Trophoblast cell (in vitro differentiated cells and primary cell): Measurements from ENCODE around the gene ATP9B.

Experiments used
- DNase-seq, 2 donors: peaks; one replicate each; pipeline ENCODE4 v3.0.0-alpha.2; 2016
- H2AFZ ChIP-seq: 2 replicates; pipeline ENCODE4 v1.6.1; 2013; ENCODE audit warnings: low read length, moderate library complexity, mild to moderate bottlenecking; ENCODE audit not compliant: insufficient read depth, poor library complexity
- H2AK5ac ChIP-seq: 2 replicates; pipeline ENCODE4 v1.6.1; 2013; ENCODE audit warnings: mild to moderate bottlenecking, low read length
- H2BK120ac ChIP-seq: 2 replicates; pipeline ENCODE4 v1.6.1; 2013; ENCODE audit warnings: low read length, mild to moderate bottlenecking, moderate library complexity; ENCODE audit not compliant: insufficient read depth, poor library complexity
- H2BK12ac ChIP-seq: 2 replicates; pipeline ENCODE4 v1.6.1; 2013; ENCODE audit warnings: mild to moderate bottlenecking, low read length, moderate library complexity
- H2BK5ac ChIP-seq: 2 replicates; pipeline ENCODE4 v1.6.1; 2013; ENCODE audit warnings: low read length, low read depth, moderate library complexity, mild to moderate bottlenecking; ENCODE audit not compliant: poor library complexity
- H3K14ac ChIP-seq: 2 replicates; pipeline ENCODE4 v1.6.1; 2013; ENCODE audit warnings: mild to moderate bottlenecking, low read length
- H3K18ac ChIP-seq: 2 replicates; pipeline ENCODE4 v1.6.1; 2013; ENCODE audit warnings: mild to moderate bottlenecking, low read length
- H3K23ac ChIP-seq: 2 replicates; pipeline ENCODE4 v1.6.1; 2013; ENCODE audit warnings: low read length
- H3K27ac ChIP-seq: 2 replicates; pipeline ENCODE4 v1.5.1; 2013; ENCODE audit warnings: low read depth, mild to moderate bottlenecking, inconsistent platforms, low read length, moderate library complexity
- H3K27me3 ChIP-seq: 2 replicates; pipeline ENCODE4 v1.6.1; 2013; ENCODE audit warnings: inconsistent platforms, mild to moderate bottlenecking, low read length, moderate library complexity; ENCODE audit not compliant: insufficient read depth
- H3K36me3 ChIP-seq, 2 experiments: 1 replicate in 1 of 2; 2 replicates in 1 of 2; pipeline ENCODE4 v1.6.1; 2013; ENCODE audit warnings: low read length in 2 of 2, mild to moderate bottlenecking in 2 of 2, moderate library complexity in 1 of 2; ENCODE audit not compliant: insufficient read depth in 2 of 2, control insufficient read depth in 1 of 2
- H3K4ac ChIP-seq: 2 replicates; pipeline ENCODE4 v1.6.1; 2013; ENCODE audit warnings: low read depth, mild to moderate bottlenecking, low read length, moderate library complexity
- H3K4me1 ChIP-seq, 2 experiments: 1 replicate in 1 of 2; 2 replicates in 1 of 2; pipeline ENCODE4 v1.6.1; 2013; ENCODE audit warnings: low read length in 2 of 2, mild to moderate bottlenecking in 2 of 2, moderate library complexity in 1 of 2; ENCODE audit not compliant: insufficient read depth in 2 of 2, control insufficient read depth in 1 of 2
- H3K4me2 ChIP-seq: 2 replicates; pipeline ENCODE4 v1.6.1; 2013; ENCODE audit warnings: inconsistent platforms, mild to moderate bottlenecking, low read length, moderate library complexity
- H3K4me3 ChIP-seq: 2 replicates; pipeline ENCODE4 v1.5.1; 2013; ENCODE audit warnings: mild to moderate bottlenecking, low read depth, low read length, inconsistent platforms
- H3K79me1 ChIP-seq: one replicate; pipeline ENCODE4 v1.6.1; 2013; ENCODE audit warnings: low read length
- H3K79me2 ChIP-seq: 2 replicates; pipeline ENCODE4 v1.6.1; 2013; ENCODE audit warnings: low read length, mild to moderate bottlenecking; ENCODE audit not compliant: control insufficient read depth, insufficient read depth, poor library complexity
- H3K9ac ChIP-seq: 2 replicates; pipeline ENCODE4 v1.6.1; 2013; ENCODE audit warnings: mild to moderate bottlenecking, low read length
- H3K9me3 ChIP-seq: 2 replicates; pipeline ENCODE4 v1.6.1; 2013; ENCODE audit warnings: low read depth, mild to moderate bottlenecking, control low read depth, inconsistent platforms, low read length; ENCODE audit not compliant: insufficient read depth
- H4K12ac ChIP-seq: 2 replicates; pipeline ENCODE4 v1.6.1; 2013; ENCODE audit warnings: low read depth, mild to moderate bottlenecking, low read length, moderate library complexity
- H4K8ac ChIP-seq: 2 replicates; pipeline ENCODE4 v1.6.1; 2013; ENCODE audit warnings: low read depth, mild to moderate bottlenecking, low read length, moderate library complexity
- H4K91ac ChIP-seq: one replicate; pipeline ENCODE4 v1.6.1; 2013; ENCODE audit warnings: low read depth, mild to moderate bottlenecking, low read length, moderate library complexity
- WGBS: extraction: QIAGEN DNeasy Blood & Tissue Kit; methylation state at CpG from one replicate; pipeline ENCODE4 v1.1.7; 2013; ENCODE audit warnings: missing lambda C conversion rate; ENCODE audit not compliant: insufficient read length, insufficient coverage; ENCODE audit errors: extremely low coverage; 5-methylcytosine and 5-hydroxymethylcytosine counted together

Gene ATP9B

GRCh38 chr18:79294235-79294634 is 225.0 kb downstream of the ATP9B start:
- Histone ChIP-seq H2BK5ac (no peak overlapping the region), H3K27me3 (no peaks in the 10 kb centered on the region), H2BK120ac (no peak overlapping the region), H3K14ac (no peak overlapping the region), H3K9me3 (no peaks in the 10 kb centered on the region), H3K79me1 (no peaks in the 10 kb centered on the region), H2BK12ac (no peak overlapping the region), H3K27ac (no peak overlapping the region), H2AFZ (no peak overlapping the region), H2AK5ac (no peak overlapping the region), H4K91ac (no peak overlapping the region), H3K36me3 (peaks cover 0 to 3% of the 10 kb centered on the region in 2 experiments), H3K23ac (no peak overlapping the region), H3K79me2 (no peaks in the 10 kb centered on the region), H4K12ac (no peak overlapping the region), H3K9ac (no peak overlapping the region), H3K4me3 (no peak overlapping the region), H4K8ac (no peak overlapping the region), H3K4ac (no peak overlapping the region), H3K4me2 (no peak overlapping the region), H3K4me1 (no peaks in the 10 kb centered on the region), H3K18ac (no peak overlapping the region)
- no peak for DNase-seq
- no CpG with 5 or more reads among the region's 10 CpGs for WGBS

- WGBS, result no CpG with 5 or more reads among the region's 2 CpGs
- Histone ChIP-seq H2BK120ac (no peak overlapping the region), H3K4me2 (no peak overlapping the region)
Measured at GRCh38 chr18:79299272-79299671, 230.1 kb downstream of the ATP9B start.

GRCh38 chr18:79299711-79300110 is 230.5 kb downstream of the ATP9B start:
- DNase-seq, result no peak
- no peaks in the 10 kb centered on the region for H3K79me1 ChIP-seq
- no peak overlapping the region for H2AK5ac ChIP-seq
- WGBS, result no CpG with 5 or more reads among the region's 8 CpGs
- H2AFZ ChIP-seq, result no peak overlapping the region
- H3K27me3 ChIP-seq, result no peaks in the 10 kb centered on the region
- no peak overlapping the region for H4K12ac ChIP-seq
- no peak overlapping the region for H3K4ac ChIP-seq
- no peak overlapping the region for H3K4me3 ChIP-seq
- no peaks in the 10 kb centered on the region for H3K4me1 ChIP-seq
- H3K18ac ChIP-seq, result no peak overlapping the region
- H3K23ac ChIP-seq, result no peak overlapping the region
- H3K36me3 ChIP-seq, result peaks cover 2 to 3% of the 10 kb centered on the region in 2 experiments
- no peak overlapping the region for H3K27ac ChIP-seq
- H3K79me2 ChIP-seq, result no peaks in the 10 kb centered on the region
- H3K14ac ChIP-seq, result no peak overlapping the region
- no peaks in the 10 kb centered on the region for H3K9me3 ChIP-seq
- no peak overlapping the region for H2BK5ac ChIP-seq
- H4K8ac ChIP-seq, result no peak overlapping the region
- no peak overlapping the region for H2BK120ac ChIP-seq
- no peak overlapping the region for H3K4me2 ChIP-seq
- no peak overlapping the region for H2BK12ac ChIP-seq
- H3K9ac ChIP-seq, result no peak overlapping the region
- no peak overlapping the region for H4K91ac ChIP-seq

More at GRCh38 chr18:79299272-79299671, 230.1 kb downstream of the ATP9B start:
- Histone ChIP-seq H3K14ac (no peak overlapping the region), H3K9ac (no peak overlapping the region), H3K27ac (no peak overlapping the region), H3K79me2 (no peaks in the 10 kb centered on the region), H3K79me1 (no peaks in the 10 kb centered on the region), H4K8ac (no peak overlapping the region), H2BK12ac (no peak overlapping the region), H2BK5ac (no peak overlapping the region), H3K4me1 (no peaks in the 10 kb centered on the region), H4K91ac (no peak overlapping the region), H3K23ac (no peak overlapping the region), H3K27me3 (no peaks in the 10 kb centered on the region), H3K18ac (no peak overlapping the region), H3K9me3 (no peaks in the 10 kb centered on the region), H3K4me3 (no peak overlapping the region), H2AK5ac (no peak overlapping the region), H3K36me3 (peaks cover 0 to 3% of the 10 kb centered on the region in 2 experiments), H2AFZ (no peak overlapping the region), H4K12ac (no peak overlapping the region), H3K4ac (no peak overlapping the region)
- no peak for DNase-seq

- no peaks in the 10 kb centered on the region for H3K9me3 ChIP-seq
- no peaks in the 10 kb centered on the region for H3K79me2 ChIP-seq
- H2BK120ac ChIP-seq, result no peak overlapping the region
- no peak overlapping the region for H3K27ac ChIP-seq
- no peak overlapping the region for H4K91ac ChIP-seq
- H4K8ac ChIP-seq, result no peak overlapping the region
- no peak overlapping the region for H2BK12ac ChIP-seq
- no peak overlapping the region for H2BK5ac ChIP-seq
- no CpG with 5 or more reads among the region's 9 CpGs for WGBS
- no peak overlapping the region for H3K9ac ChIP-seq
- H3K79me1 ChIP-seq, result no peaks in the 10 kb centered on the region
- no peak overlapping the region for H4K12ac ChIP-seq
- H3K27me3 ChIP-seq, result no peaks in the 10 kb centered on the region
- no peak overlapping the region for H3K14ac ChIP-seq
- no peaks in the 10 kb centered on the region for H3K4me1 ChIP-seq
- no peak overlapping the region for H3K18ac ChIP-seq
- no peak for DNase-seq
- H3K4me2 ChIP-seq, result no peak overlapping the region
- no peak overlapping the region for H2AFZ ChIP-seq
- H3K23ac ChIP-seq, result no peak overlapping the region
- H3K4ac ChIP-seq, result no peak overlapping the region
- H2AK5ac ChIP-seq, result no peak overlapping the region
- H3K36me3 ChIP-seq, result peaks cover 2 to 6% of the 10 kb centered on the region in 2 experiments
- no peak overlapping the region for H3K4me3 ChIP-seq
Measured at GRCh38 chr18:79300413-79300812, 231.2 kb downstream of the ATP9B start.
